ENCODE results near the gene INO80D.
"Not testable (repeated sequence)": the region's sequence is repeated elsewhere in the genome, so short reads cannot be mapped to it uniquely, and the experiment has no call there.

INO80D gene

GRCh38 chr2:206033452-206033851, 52.5 kb downstream of the INO80D start:
- in situ Hi-C loops (cut with MboI; ENCODE audit: low sequenced_read_pairs): not testable (repeated sequence)

- in situ Hi-C loops (cut with MboI; ENCODE audit: low sequenced_read_pairs): no loop called here
Observed at GRCh38 chr2:206031950-206032567, 53.9 kb downstream of the INO80D start.

- in situ Hi-C loops (cut with MboI; ENCODE audit: low sequenced_read_pairs): no loop called here
Observed at GRCh38 chr2:206031162-206031784, 54.7 kb downstream of the INO80D start.

- in situ Hi-C loops (cut with MboI; ENCODE audit: low sequenced_read_pairs): no loop called here
Observed at GRCh38 chr2:206028101-206028500, 57.9 kb downstream of the INO80D start.

GRCh38 chr2:206023183-206023582, 62.8 kb downstream of the INO80D start:
- in situ Hi-C loops (cut with MboI; ENCODE audit: low sequenced_read_pairs): no loop called here

GRCh38 chr2:206020171-206020570, 65.8 kb downstream of the INO80D start:
- in situ Hi-C loops (cut with MboI; ENCODE audit: low sequenced_read_pairs): no loop called here

- in situ Hi-C loops (cut with MboI; ENCODE audit: low sequenced_read_pairs): not testable (repeated sequence)
Observed at GRCh38 chr2:206015746-206016145, 70.2 kb downstream of the INO80D start.

GRCh38 chr2:206011795-206012194, 74.2 kb downstream of the INO80D start:
- in situ Hi-C loops (cut with MboI; ENCODE audit: low sequenced_read_pairs): no loop called here

- in situ Hi-C loops (cut with MboI; ENCODE audit: low sequenced_read_pairs): no loop called here
Observed at GRCh38 chr2:206011018-206011614, 74.9 kb downstream of the INO80D start.

- in situ Hi-C loops (cut with MboI; ENCODE audit: low sequenced_read_pairs): no loop called here
Observed at GRCh38 chr2:206004004-206004693, 81.8 kb downstream of the INO80D start.

- in situ Hi-C loops (cut with MboI; ENCODE audit: low sequenced_read_pairs): no loop called here
Observed at GRCh38 chr2:206002440-206002839, 83.5 kb downstream of the INO80D start.

- in situ Hi-C loops (cut with MboI; ENCODE audit: low sequenced_read_pairs): no loop called here
Observed at GRCh38 chr2:206001912-206002311, 84.1 kb downstream of the INO80D start.

GRCh38 chr2:206000776-206001175, 85.2 kb downstream of the INO80D start:
- in situ Hi-C loops (cut with MboI; ENCODE audit: low sequenced_read_pairs): no loop called here

- in situ Hi-C loops (cut with MboI; ENCODE audit: low sequenced_read_pairs): no loop called here
Observed at GRCh38 chr2:205998583-205998982, 87.4 kb downstream of the INO80D start.

GRCh38 chr2:205996161-205996560, 89.8 kb downstream of the INO80D start:
- in situ Hi-C loops (cut with MboI; ENCODE audit: low sequenced_read_pairs): no loop called here

- in situ Hi-C loops (cut with MboI; ENCODE audit: low sequenced_read_pairs): no loop called here
Observed at GRCh38 chr2:205995260-205995659, 90.7 kb downstream of the INO80D start.

GRCh38 chr2:205994344-205994743, 91.6 kb downstream of the INO80D start:
- in situ Hi-C loops (cut with MboI; ENCODE audit: low sequenced_read_pairs): no loop called here

- in situ Hi-C loops (cut with MboI; ENCODE audit: low sequenced_read_pairs): no loop called here
Observed at GRCh38 chr2:205990104-205990503, 95.9 kb downstream of the INO80D start.

- in situ Hi-C loops (cut with MboI; ENCODE audit: low sequenced_read_pairs): no loop called here
Observed at GRCh38 chr2:205989271-205990071, 96.5 kb downstream of the INO80D start.

GRCh38 chr2:205988681-205989080, 97.3 kb downstream of the INO80D start:
- in situ Hi-C loops (cut with MboI; ENCODE audit: low sequenced_read_pairs): not testable (repeated sequence)

GRCh38 chr2:205988274-205988673, 97.7 kb downstream of the INO80D start:
- in situ Hi-C loops (cut with MboI; ENCODE audit: low sequenced_read_pairs): no loop called here

Data from HL-60/S4 (cell line).